HL-60 (cell line): ENCODE results near the gene CRIP3.
"Not testable (repeated sequence)": the region's sequence is repeated elsewhere in the genome, so short reads cannot be mapped to it uniquely, and the experiment has no call there.

Experiments
- DNase-seq, 2 experiments: peaks; one replicate each; pipeline ENCODE4 v3.0.0-alpha.2; 2010 to 2020; ENCODE audit warnings: low read depth in 1 of 2, low spot score in 1 of 2
- H3K27ac ChIP-seq: fragments of 250-450 bp; sonication (Bioruptor Pico); replicated peaks from 2 replicates; pipeline ENCODE4 v1.5.1; 2020; ENCODE audit warnings: mild to moderate bottlenecking, moderate library complexity
- H3K27me3 ChIP-seq: fragments of 250-450 bp; sonication (Bioruptor Pico); 2 replicates; pipeline ENCODE4 v1.5.1; 2021; ENCODE audit warnings: mild to moderate bottlenecking, moderate library complexity; ENCODE audit not compliant: insufficient read depth, poor library complexity, severe bottlenecking
- H3K4me3 ChIP-seq: replicated peaks from 2 replicates; pipeline ENCODE4 v1.5.1; 2011; ENCODE audit warnings: mild to moderate bottlenecking, control low read depth, low read length; ENCODE audit not compliant: insufficient read depth
- CTCF ChIP-seq: IDR thresholded peaks from one replicate; pipeline ENCODE4 v1.5.1; 2011; ENCODE audit warnings: low read length, control low read depth, inconsistent platforms; ENCODE audit not compliant: insufficient read depth
- GABPA ChIP-seq: IDR thresholded peaks from 2 replicates; pipeline ENCODE4 v1.6.1; 2012; ENCODE audit warnings: low read depth
- POLR2AphosphoS5 ChIP-seq: IDR thresholded peaks from 2 replicates; pipeline ENCODE4 v1.6.1; 2012; ENCODE audit warnings: low read depth
- SPI1 ChIP-seq: IDR thresholded peaks from 2 replicates; pipeline ENCODE4 v1.6.1; 2012; ENCODE audit warnings: low read depth, mild to moderate bottlenecking, borderline replicate concordance
- TF ChIP-seq, protein P1 (sequence below): IDR thresholded peaks from 2 replicates; pipeline ENCODE4 v1.6.1; 2012; ENCODE audit warnings: low read depth; ENCODE audit not compliant: insufficient replicate concordance

The CRIP3 gene

GRCh38 chr6:43347021-43347420, 38.4 kb upstream of the CRIP3 start:
- no peaks in the 10 kb centered on the region for H3K27me3 ChIP-seq
- H3K27ac ChIP-seq, result no peak overlapping the region
- no peak for TF ChIP-seq SPI1
- TF ChIP-seq CTCF, result no peak
- no peak for TF ChIP-seq POLR2AphosphoS5
- TF ChIP-seq GABPA, result no peak
- TF ChIP-seq, protein P1, sequence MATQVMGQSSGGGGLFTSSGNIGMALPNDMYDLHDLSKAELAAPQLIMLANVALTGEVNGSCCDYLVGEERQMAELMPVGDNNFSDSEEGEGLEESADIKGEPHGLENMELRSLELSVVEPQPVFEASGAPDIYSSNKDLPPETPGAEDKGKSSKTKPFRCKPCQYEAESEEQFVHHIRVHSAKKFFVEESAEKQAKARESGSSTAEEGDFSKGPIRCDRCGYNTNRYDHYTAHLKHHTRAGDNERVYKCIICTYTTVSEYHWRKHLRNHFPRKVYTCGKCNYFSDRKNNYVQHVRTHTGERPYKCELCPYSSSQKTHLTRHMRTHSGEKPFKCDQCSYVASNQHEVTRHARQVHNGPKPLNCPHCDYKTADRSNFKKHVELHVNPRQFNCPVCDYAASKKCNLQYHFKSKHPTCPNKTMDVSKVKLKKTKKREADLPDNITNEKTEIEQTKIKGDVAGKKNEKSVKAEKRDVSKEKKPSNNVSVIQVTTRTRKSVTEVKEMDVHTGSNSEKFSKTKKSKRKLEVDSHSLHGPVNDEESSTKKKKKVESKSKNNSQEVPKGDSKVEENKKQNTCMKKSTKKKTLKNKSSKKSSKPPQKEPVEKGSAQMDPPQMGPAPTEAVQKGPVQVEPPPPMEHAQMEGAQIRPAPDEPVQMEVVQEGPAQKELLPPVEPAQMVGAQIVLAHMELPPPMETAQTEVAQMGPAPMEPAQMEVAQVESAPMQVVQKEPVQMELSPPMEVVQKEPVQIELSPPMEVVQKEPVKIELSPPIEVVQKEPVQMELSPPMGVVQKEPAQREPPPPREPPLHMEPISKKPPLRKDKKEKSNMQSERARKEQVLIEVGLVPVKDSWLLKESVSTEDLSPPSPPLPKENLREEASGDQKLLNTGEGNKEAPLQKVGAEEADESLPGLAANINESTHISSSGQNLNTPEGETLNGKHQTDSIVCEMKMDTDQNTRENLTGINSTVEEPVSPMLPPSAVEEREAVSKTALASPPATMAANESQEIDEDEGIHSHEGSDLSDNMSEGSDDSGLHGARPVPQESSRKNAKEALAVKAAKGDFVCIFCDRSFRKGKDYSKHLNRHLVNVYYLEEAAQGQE, result no peak
- no peak for DNase-seq
- H3K4me3 ChIP-seq, result no peak overlapping the region

GRCh38 chr6:43346243-43346642, 37.6 kb upstream of the CRIP3 start:
- not testable (repeated sequence) for H3K4me3 ChIP-seq, H3K27me3 ChIP-seq, H3K27ac ChIP-seq, DNase-seq

DNA sequence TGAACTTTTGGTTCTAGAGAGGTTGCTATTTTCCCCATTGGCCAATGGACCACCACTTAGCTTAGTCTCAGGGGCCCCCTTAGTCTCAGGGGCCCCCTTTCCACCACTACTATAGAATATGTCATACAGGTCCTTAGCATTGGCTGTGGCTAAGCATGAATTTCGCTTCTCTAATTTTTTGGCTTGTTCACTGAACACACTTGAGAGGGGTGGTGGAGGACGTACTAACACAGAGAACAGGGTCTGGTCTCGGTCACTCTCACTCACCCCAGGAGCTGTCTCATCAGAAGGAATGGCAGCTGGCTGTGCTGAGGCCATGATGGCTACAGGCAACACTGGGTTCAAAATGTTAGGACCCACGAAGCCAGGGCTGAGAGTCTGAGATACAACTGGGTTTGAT, 30.5 kb upstream of the CRIP3 start:
- H3K27me3 ChIP-seq, result no peaks in the 10 kb centered on the region
- no peak overlapping the region for H3K27ac ChIP-seq
- H3K4me3 ChIP-seq, result no peak overlapping the region
- TF ChIP-seq CTCF (no peak), POLR2AphosphoS5 (no peak), GABPA (no peak), SPI1 (no peak)
- TF ChIP-seq, protein P1, result no peak
- no peak for DNase-seq

- no peak overlapping the region for H3K27ac ChIP-seq
- TF ChIP-seq POLR2AphosphoS5 (no peak), SPI1 (no peak), CTCF (no peak), GABPA (no peak)
- TF ChIP-seq, protein P1, result no peak
- no peak for DNase-seq
- H3K27me3 ChIP-seq, result no peaks in the 10 kb centered on the region
- H3K4me3 ChIP-seq, result no peak overlapping the region
These were observed 29.6 kb upstream of the CRIP3 start for GRCh38 chr6:43338243-43338642.
